Upper lobe of left lung (tissue), 6 donors: ENCODE measurements around the gene USP48. TPM values are rescaled to one million over a fixed set of nuclear protein-coding genes. Genes with fewer than 3 reads are reported as not detected.

Experiments
- ATAC-seq, 2 donors: fragments of 200-7000 bp; cut with Tn5 transposase; one replicate each; pipeline ENCODE4 v1.9.1; 2022; ENCODE audit warnings: mild to moderate bottlenecking in 2 of 2, moderate library complexity in 2 of 2; ENCODE audit not compliant: low FRiP score in 2 of 2
- DNase-seq, 2 donors: peaks; one replicate each; pipeline ENCODE4 v3.0.0-alpha.2; 2019 to 2020
- H3K27ac ChIP-seq, 4 donors: fragments of 200-600 bp; sonication (generic); one replicate each; pipeline ENCODE4 v1.5.1; 2016 to 2019
- H3K27me3 ChIP-seq, 4 donors: fragments of 200-600 bp; sonication (generic); one replicate each; pipeline ENCODE4 v1.5.1; 2017 to 2019
- H3K36me3 ChIP-seq, 4 donors: fragments of 200-600 bp; sonication (generic); one replicate each; pipeline ENCODE4 v1.5.1; 2016 to 2019
- H3K4me1 ChIP-seq, 4 donors: fragments of 200-600 bp; sonication (generic); one replicate each; pipeline ENCODE4 v1.5.1; 2018 to 2019
- H3K4me3 ChIP-seq, 4 donors: fragments of 200-600 bp; sonication (generic); one replicate each; pipeline ENCODE4 v1.5.1; 2017 to 2019; ENCODE audit warnings: mild to moderate bottlenecking in 2 of 4, moderate library complexity in 1 of 4
- H3K9me3 ChIP-seq, 4 donors: fragments of 200-600 bp; sonication (generic); one replicate each; pipeline ENCODE4 v1.5.1; 2018 to 2019
- CTCF ChIP-seq, 6 experiments: fragments of 450-650 bp in 4 of 6; fragments of 200-600 bp in 2 of 6; sonication (generic) in 2 of 6; IDR thresholded peaks; one replicate each; pipeline ENCODE4 v1.5.1; 2016 to 2019; ENCODE audit warnings: antibody characterized with exemption in 6 of 6
- EP300 ChIP-seq, 4 donors: sonication (generic); formaldehyde crosslinking; IDR thresholded peaks; one replicate each; pipeline ENCODE4 v1.5.1; 2017; ENCODE audit warnings: antibody characterized with exemption in 4 of 4, control low read depth in 2 of 4
- POLR2A ChIP-seq, 4 donors: fragments of 450-650 bp; IDR thresholded peaks; one replicate each; pipeline ENCODE4 v1.5.1; 2016 to 2017; ENCODE audit warnings: antibody characterized with exemption in 4 of 4, mild to moderate bottlenecking in 2 of 4
- POLR2AphosphoS5 ChIP-seq, 2 donors: sonication (generic); formaldehyde crosslinking; IDR thresholded peaks; one replicate each; pipeline ENCODE4 v1.5.1; 2017; ENCODE audit warnings: antibody characterized with exemption in 2 of 2
- WGBS, 2 donors: methylation state at CpG; one replicate each; pipeline ENCODE4 v1.1.5; 2017 to 2018; 5-methylcytosine and 5-hydroxymethylcytosine counted together
- total RNA-seq, 6 donors: library from RNA; depleted of rRNA in 4 of 6; stranded (reverse); fragments of >200 nt in 4 of 6; gene quantifications; one replicate each; pipeline versions ENCODE4 v1.1.0 to v1.2.1, GENCODE V29; 2016 to 2021
- donor health status: DM: no; HTN: no; CAD: no; lungs with moderate emphysema.
- donor health status: DM: no; HTN: yes; CAD: no; lungs with severe emphysema.

USP48 gene
- total RNA-seq, 6 donors from 2014 or later, result 39.1 to 173 (median 53.4) TPM

- Histone ChIP-seq H3K36me3 (no peaks in the 10 kb centered on the region), H3K9me3 (no peaks in the 10 kb centered on the region), H3K27ac (peak overlapping the region in 1 of 4 donors; percentile 53), H3K4me1 (peaks cover 0 to 21% (median 5%) of the 10 kb centered on the region in 4 donors), H3K27me3 (no peaks in the 10 kb centered on the region), H3K4me3 (no peak overlapping the region)
- WGBS, 2 donors, result 94 to 96% methylated on average over 6 of the region's 6 CpGs
- TF ChIP-seq CTCF (IDR thresholded peaks at IDR 0.05) (no peak), EP300 (IDR thresholded peaks at IDR 0.05) (no peak), POLR2AphosphoS5 (IDR thresholded peaks at IDR 0.05) (no peak), POLR2A (IDR thresholded peaks at IDR 0.05) (no peak)
- DNase-seq (no peak), ATAC-seq (no peak)
Measured at GRCh38 chr1:21637514-21637913, 145.4 kb downstream of the USP48 start.

- no peak overlapping the region for H3K27ac ChIP-seq
- no peak for DNase-seq
- H3K36me3 ChIP-seq, result no peaks in the 10 kb centered on the region
- TF ChIP-seq EP300 (IDR thresholded peaks at IDR 0.05) (no peak), POLR2A (IDR thresholded peaks at IDR 0.05) (no peak), POLR2AphosphoS5 (IDR thresholded peaks at IDR 0.05) (no peak), CTCF (IDR thresholded peaks at IDR 0.05) (no peak)
- H3K4me1 ChIP-seq, result peaks cover 0 to 21% (median 8%) of the 10 kb centered on the region in 4 donors
- H3K4me3 ChIP-seq, result no peak overlapping the region
- no peak for ATAC-seq
- H3K9me3 ChIP-seq, result no peaks in the 10 kb centered on the region
- H3K27me3 ChIP-seq, result no peaks in the 10 kb centered on the region
- 93 to 100% methylated on average over 2 of the region's 2 CpGs for WGBS, 2 donors
Measured at GRCh38 chr1:21636029-21636428, 146.9 kb downstream of the USP48 start.

- no peak overlapping the region for H3K4me3 ChIP-seq
- ATAC-seq (peak in 1 of 2 donors; percentile 5), DNase-seq (no peak)
- no peaks in the 10 kb centered on the region for H3K36me3 ChIP-seq
- no peak for TF ChIP-seq EP300 (IDR thresholded peaks at IDR 0.05)
- TF ChIP-seq POLR2A (IDR thresholded peaks at IDR 0.05), result no peak
- no peak for TF ChIP-seq POLR2AphosphoS5 (IDR thresholded peaks at IDR 0.05)
- no peak for TF ChIP-seq CTCF (IDR thresholded peaks at IDR 0.05)
- H3K9me3 ChIP-seq, result no peaks in the 10 kb centered on the region
- WGBS, 2 donors, result 61 to 66% methylated on average over 10 to 12 of the region's 12 CpGs
- peak overlapping the region in 2 of 4 donors; percentile 45 to 47 for H3K27ac ChIP-seq
- H3K27me3 ChIP-seq, result no peaks in the 10 kb centered on the region
- H3K4me1 ChIP-seq, result peaks cover 0 to 21% (median 8%) of the 10 kb centered on the region in 4 donors
Measured at GRCh38 chr1:21634806-21635535, 148.0 kb downstream of the USP48 start.

GRCh38 chr1:21633992-21634805 lies 148.8 kb downstream of the USP48 start:
- ATAC-seq, result peak; percentile 7 to 38
- 54 to 67% methylated on average over 2 to 15 of the region's 18 CpGs for WGBS, 2 donors
- no peaks in the 10 kb centered on the region for H3K36me3 ChIP-seq
- no peak overlapping the region for H3K4me3 ChIP-seq
- H3K27ac ChIP-seq, result peak overlapping the region in 2 of 4 donors; percentile 45 to 47
- peaks cover 0 to 21% (median 8%) of the 10 kb centered on the region in 4 donors for H3K4me1 ChIP-seq
- no peak for TF ChIP-seq CTCF (IDR thresholded peaks at IDR 0.05)
- TF ChIP-seq EP300 (IDR thresholded peaks at IDR 0.05), result no peak
- TF ChIP-seq POLR2AphosphoS5 (IDR thresholded peaks at IDR 0.05), result no peak
- no peak for TF ChIP-seq POLR2A (IDR thresholded peaks at IDR 0.05)
- no peaks in the 10 kb centered on the region for H3K27me3 ChIP-seq
- peak in 1 of 2 donors; percentile 77 for DNase-seq
- no peaks in the 10 kb centered on the region for H3K9me3 ChIP-seq
